ENCODE data around the gene CAPN1.

- TF ChIP-seq CTCF (IDR thresholded peaks at IDR 0.05) (no peak), POLR2AphosphoS5 (IDR thresholded peaks at IDR 0.05) (no peak), POLR2A (IDR thresholded peaks at IDR 0.05) (no peak)
These were observed 46.0 kb upstream of the CAPN1 start for GRCh38 chr11:65135633-65136145.
